Heart right ventricle (tissue), 16 donors: ENCODE results near the gene PRKAR2A. TPM values are rescaled to one million over a fixed set of nuclear protein-coding genes. Genes with fewer than 3 reads are reported as not detected.

Experiments used
- ATAC-seq, 8 donors: fragments of 200-7000 bp; cut with Tn5 transposase; one replicate each; pipeline ENCODE4 v1.9.1; 2020; ENCODE audit warnings: mild to moderate bottlenecking in 8 of 8, moderate library complexity in 8 of 8, moderate number of reproducible peaks in 1 of 8
- DNase-seq, 2 donors: peaks; one replicate each; pipeline ENCODE4 v3.0.0-alpha.2; 2020
- H3K27ac ChIP-seq, 10 donors: fragments of 200-600 bp; sonication (generic) in 2 of 10; one replicate each; pipeline versions ENCODE4 v1.5.0 to v1.8.0; 2020 to 2022; ENCODE audit warnings: mild to moderate bottlenecking in 3 of 10
- H3K27me3 ChIP-seq, 7 donors: fragments of 200-600 bp; one replicate each; pipeline ENCODE4 v1.8.0; 2021 to 2022; ENCODE audit warnings: mild to moderate bottlenecking in 2 of 7
- H3K36me3 ChIP-seq, 9 donors: fragments of 200-600 bp; sonication (generic) in 1 of 9; one replicate each; pipeline versions ENCODE4 v1.5.0 to v1.8.0; 2020 to 2022; ENCODE audit warnings: mild to moderate bottlenecking in 2 of 9
- H3K4me1 ChIP-seq, 9 donors: fragments of 200-600 bp; sonication (generic) in 1 of 9; one replicate each; pipeline versions ENCODE4 v1.5.0 to v1.8.0; 2020 to 2022; ENCODE audit warnings: mild to moderate bottlenecking in 4 of 9
- H3K4me3 ChIP-seq, 10 donors: fragments of 200-600 bp; sonication (generic) in 2 of 10; one replicate each; pipeline versions ENCODE4 v1.5.0 to v1.8.0; 2020 to 2022; ENCODE audit warnings: mild to moderate bottlenecking in 7 of 10, moderate library complexity in 2 of 10
- H3K9me3 ChIP-seq, 11 donors: fragments of 200-600 bp in 10 of 11; sonication (generic) in 2 of 11; one replicate each; pipeline versions ENCODE4 v1.5.0 to v1.8.0; 2013 to 2022; ENCODE audit warnings: mild to moderate bottlenecking in 2 of 11, control low read depth in 1 of 11, moderate library complexity in 1 of 11
- CTCF ChIP-seq, 9 donors: fragments of 200-600 bp; sonication (generic) in 2 of 9; IDR thresholded peaks; one replicate each; pipeline versions ENCODE4 v1.5.0 to v1.8.0; 2021 to 2022; ENCODE audit warnings: antibody characterized with exemption in 9 of 9, mild to moderate bottlenecking in 5 of 9, moderate library complexity in 1 of 9
- WGBS, 2 donors: extraction: QIAGEN DNeasy Blood & Tissue Kit; methylation state at CpG; one replicate each; pipeline ENCODE4 v1.1.7; 2013; ENCODE audit warnings: inconsistent platforms in 1 of 2; 5-methylcytosine and 5-hydroxymethylcytosine counted together
- intact Hi-C, 10 donors: fragments of 100-400 bp; cut with DNase I; formaldehyde crosslinking; loops; one replicate each; pipeline versions ENCODE4 v1.11.1 to v1.14.2; 2022
- long read RNA-seq, 3 donors: library from polyadenylated mRNA; unstranded; transcript quantifications; one replicate each; pipeline ENCODE4 v2.0.0, GENCODE V29; 2020 to 2021
- polyA plus RNA-seq, 2 donors: library from polyadenylated mRNA; stranded (reverse); fragments of 200-250 nt; gene quantifications; one replicate each; pipeline ENCODE4 v1.2.3, GENCODE V29; 2013
- total RNA-seq, 10 donors: library from RNA; stranded (reverse); fragmentation: NEBNext Ultra II Directional in 3 of 10; extraction: Animal tissue kit (Norgen Biotek cat#: 25700) in 3 of 10; gene quantifications; one replicate each; pipeline versions ENCODE4 v1.2.1 to v1.2.4, GENCODE V29; 2021 to 2023
- donor health status: Arrhythmogenic right ventricular cardiomyopathy.
- donor health status: ischemic (EF 13 %, LVEDD 7.1; RV severe dilation, severe dysfunction).
- donor health status: healthy with polysubstance abuse.
- donor health status: DM: no; HTN: yes; CAD: no.
- donor health status: DM: no; HTN: no; CAD: no.
- donor health status: ischemic (EF 25% LVEDD 6.9; RV normal size, moderate dysfunction).
- donor health status: ischemic (EF 25% LVEDD 5.7; RV mildly dilated, moderate dysfunction).
- donor health status: healthy.
- donor health status: DM: yes; HTN: yes; CAD: no.
- donor health status: Ischemic cardiomyopathy.
- donor health status: ischemic (EF 35%, LVEDD 5.7; RV mildly dilated, moderate dysfunction).
- donor health status: nonischemic (EF 11% LVEDD 7.7; RV severe dilation, severe dysfunction).
- donor health status: DM: yes; HTN: yes; CAD: no.
- donor health status: PGD.
- donor health status: ischemic (EF 29% LVEDD 5.4; RV normal size, mild dysfunction).
- donor health status: nonischemic (EF 23%, LVEDD 6.1; RV moderate dilation, normal function).

PRKAR2A gene
- total RNA-seq (10 to 100 TPM; 42.8 to 55.7 (median 44.8) TPM), polyA plus RNA-seq (10 to 100 TPM; 11.3 to 13.3 TPM)
- long read RNA-seq, donor 1, full-length matches to known transcripts: 15 of 33 reads
- long read RNA-seq, donor 1, partial matches to known transcripts: 7 of 33 reads
- long read RNA-seq, donor 1, other reads (novel, unspliced or antisense): 11 of 33 reads
- long read RNA-seq, donor 2, full-length matches to known transcripts: 31 of 51 reads
- long read RNA-seq, donor 2, partial matches to known transcripts: 7 of 51 reads
- long read RNA-seq, donor 2, other reads (novel, unspliced or antisense): 13 of 51 reads
- long read RNA-seq, donor 3, full-length matches to known transcripts: 14 of 29 reads
- long read RNA-seq, donor 3, partial matches to known transcripts: 2 of 29 reads
- long read RNA-seq, donor 3, other reads (novel, unspliced or antisense): 13 of 29 reads

GRCh38 chr3:48847504-48848423 lies at the start of gene PRKAR2A:
Gene PRKAR2A, minus strand, starts transcription at chr3:48847874. Its CDS starts 278 bp downstream, at chr3:48847596.
- Histone ChIP-seq H3K9me3 (no peaks in the 10 kb centered on the region), H3K4me3 (peak within 1 kb of the TSS; percentile 65 to 97 (median 87)), H3K36me3 (no peaks in the 10 kb centered on the region), H3K27me3 (no peaks in the 10 kb centered on the region), H3K4me1 (peaks cover 6 to 34% (median 24%) of the 10 kb centered on the region in 9 donors), H3K27ac (peak within 1 kb of the TSS; percentile 90 to 99 (median 97))
- ATAC-seq (peak; percentile 95 to 98 (median 96)), DNase-seq (peak; percentile 89 to 92)
- no peak for TF ChIP-seq CTCF (IDR thresholded peaks at IDR 0.05)
- intact Hi-C loops: loop anchor here in 2 of 10 donors (2.0 kb wide), 2 partner anchors 71 to 107 kb away; partner anchors contain the start of gene ARIH2 (in 1 of the 2)
- WGBS, 2 donors: 2% methylated on average over 75 to 81 of the region's 81 CpGs

- Histone ChIP-seq H3K27me3 (no peaks in the 10 kb centered on the region), H3K4me3 (no peak overlapping the region), H3K36me3 (peaks cover 0 to 4% (median 0%) of the 10 kb centered on the region in 9 donors), H3K9me3 (no peaks in the 10 kb centered on the region), H3K27ac (peak overlapping the region in 9 of 10 donors; percentile 86 to 95 (median 90)), H3K4me1 (peaks cover 5 to 24% (median 19%) of the 10 kb centered on the region in 9 donors)
- DNase-seq (no peak), ATAC-seq (no peak)
- WGBS, 2 donors: 82 to 88% methylated on average over 2 of the region's 2 CpGs
- TF ChIP-seq CTCF (IDR thresholded peaks at IDR 0.05): no peak
- intact Hi-C loops: loop anchor here in 1 of 10 donors (5.0 kb wide), 1 partner anchor 160 kb away; no protein-coding TSS in a partner anchor
Observed at GRCh38 chr3:48896936-48897335, 49.3 kb upstream of the PRKAR2A start.

GRCh38 chr3:48894516-48894915 lies 46.8 kb upstream of the PRKAR2A start:
- ATAC-seq (no peak), DNase-seq (no peak)
- Histone ChIP-seq H3K4me3 (no peak overlapping the region), H3K9me3 (no peaks in the 10 kb centered on the region), H3K27ac (no peak overlapping the region), H3K27me3 (no peaks in the 10 kb centered on the region), H3K36me3 (peaks cover 0 to 23% (median 2%) of the 10 kb centered on the region in 9 donors), H3K4me1 (peaks cover 5 to 24% (median 19%) of the 10 kb centered on the region in 9 donors)
- 97% methylated on average over 6 of the region's 6 CpGs for WGBS, 2 donors
- intact Hi-C loops: no loop called here
- TF ChIP-seq CTCF (IDR thresholded peaks at IDR 0.05): no peak

GRCh38 chr3:48891606-48892005 lies 43.9 kb upstream of the PRKAR2A start:
- Histone ChIP-seq H3K9me3 (no peaks in the 10 kb centered on the region), H3K36me3 (peaks cover 0 to 44% (median 2%) of the 10 kb centered on the region in 9 donors), H3K27ac (no peak overlapping the region), H3K27me3 (no peaks in the 10 kb centered on the region), H3K4me1 (peaks cover 0 to 7% (median under 1%) of the 10 kb centered on the region in 9 donors), H3K4me3 (no peak overlapping the region)
- TF ChIP-seq CTCF (IDR thresholded peaks at IDR 0.05): no peak
- ATAC-seq: no peak
- no peak for DNase-seq
- intact Hi-C loops: no loop called here
- WGBS, 2 donors: 95 to 97% methylated on average over 8 of the region's 8 CpGs
